NCI-H2227 (cell line): ENCODE results near the gene MAP3K10.
"Not testable (repeated sequence)": the region's sequence is repeated elsewhere in the genome, so short reads cannot be mapped to it uniquely, and the experiment has no call there.

Experiments used
- DNase-seq: peaks from one replicate; lab custom pipeline; 2025; ENCODE audit not compliant: unreplicated experiment; lab: John Stamatoyannopoulos, UW

Gene MAP3K10

DNA sequence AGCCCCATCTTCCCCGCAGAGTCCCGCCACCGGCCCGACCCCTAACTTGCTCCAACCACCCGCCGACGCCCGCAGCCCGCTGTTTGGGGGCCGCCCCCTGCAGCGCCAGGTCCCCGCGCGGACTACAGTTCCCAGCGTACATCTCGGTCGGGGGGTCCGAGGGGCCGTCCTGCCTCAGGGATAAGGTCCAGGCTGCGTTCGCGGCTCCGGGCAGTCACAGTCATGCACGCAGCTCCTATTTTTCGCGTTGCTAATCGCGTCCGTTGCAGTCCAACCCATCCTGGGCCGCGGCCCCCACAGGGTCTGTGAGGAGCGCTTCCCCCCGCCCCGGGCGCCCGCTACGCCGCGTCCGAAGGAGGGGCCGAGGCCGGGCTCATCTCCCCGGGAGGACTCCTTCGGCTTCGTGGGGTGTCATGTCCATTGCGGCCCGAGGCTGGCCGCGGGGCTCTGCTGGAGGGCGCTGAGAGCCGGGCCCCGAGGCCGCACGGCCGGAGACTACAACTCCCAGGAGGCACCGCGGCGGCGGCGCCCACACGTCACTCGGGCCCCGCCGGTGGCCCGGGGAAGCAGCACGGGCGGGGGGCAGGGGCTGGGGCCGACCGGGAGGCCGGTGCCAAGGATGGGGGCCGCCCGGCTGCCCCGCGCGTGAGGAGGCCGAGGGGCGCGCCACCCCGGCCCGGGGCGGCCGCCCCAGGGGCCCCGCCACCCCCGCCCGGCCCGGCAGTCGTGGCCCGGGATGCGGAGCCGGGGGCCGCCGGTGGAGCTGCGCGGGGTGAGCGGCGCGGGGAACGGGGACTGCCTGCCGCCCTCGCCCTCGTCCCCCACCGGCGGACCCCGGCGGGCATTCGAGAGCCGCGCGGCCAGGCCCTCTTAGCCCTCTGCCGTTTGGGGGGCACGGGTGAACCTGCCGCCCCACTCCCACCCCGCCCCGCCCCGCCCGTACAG lies at the start of gene MAP3K10:
Gene MAP3K10 (plus strand): TSS at position 536 of the 945 bp plus-strand sequence. CDS start 606 bp downstream, outside the sequence.
- peak; percentile 94 for DNase-seq

GRCh38 chr19:40141551-40141950 lies 49.7 kb upstream of the MAP3K10 start:
- no peak for DNase-seq

- DNase-seq, result no peak
These were observed 47.6 kb upstream of the MAP3K10 start for GRCh38 chr19:40143612-40144011.

- no peak for DNase-seq
These were observed 47.1 kb upstream of the MAP3K10 start for GRCh38 chr19:40144151-40144550.

- no peak for DNase-seq
These were observed 46.1 kb upstream of the MAP3K10 start for GRCh38 chr19:40144947-40145748.

- DNase-seq, result not testable (repeated sequence)
These were observed 45.5 kb upstream of the MAP3K10 start for GRCh38 chr19:40145749-40146029.

- DNase-seq, result no peak
These were observed 43.9 kb upstream of the MAP3K10 start for GRCh38 chr19:40147338-40147692.

- DNase-seq, result peak; percentile 79
These were observed 43.4 kb upstream of the MAP3K10 start for GRCh38 chr19:40147693-40148347.

DNA sequence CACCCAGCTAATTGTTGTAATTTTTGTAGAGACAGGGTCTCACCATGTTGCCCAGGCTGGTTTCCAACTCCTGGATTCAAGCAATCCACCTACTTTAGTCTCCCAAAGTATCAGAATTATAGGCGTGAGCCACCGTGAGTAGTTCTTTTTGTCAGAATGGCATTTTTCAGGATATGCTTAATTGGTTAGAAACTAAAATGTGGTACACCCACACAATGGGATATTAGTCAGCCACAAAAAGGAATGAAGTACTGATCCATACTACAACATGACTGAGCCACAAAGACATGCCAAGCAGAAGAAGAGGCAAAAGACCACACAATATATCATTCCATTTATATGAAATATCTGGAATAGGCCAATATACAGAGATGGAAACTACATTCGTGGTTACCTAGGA lies 41.7 kb upstream of the MAP3K10 start:
- no peak for DNase-seq

DNA sequence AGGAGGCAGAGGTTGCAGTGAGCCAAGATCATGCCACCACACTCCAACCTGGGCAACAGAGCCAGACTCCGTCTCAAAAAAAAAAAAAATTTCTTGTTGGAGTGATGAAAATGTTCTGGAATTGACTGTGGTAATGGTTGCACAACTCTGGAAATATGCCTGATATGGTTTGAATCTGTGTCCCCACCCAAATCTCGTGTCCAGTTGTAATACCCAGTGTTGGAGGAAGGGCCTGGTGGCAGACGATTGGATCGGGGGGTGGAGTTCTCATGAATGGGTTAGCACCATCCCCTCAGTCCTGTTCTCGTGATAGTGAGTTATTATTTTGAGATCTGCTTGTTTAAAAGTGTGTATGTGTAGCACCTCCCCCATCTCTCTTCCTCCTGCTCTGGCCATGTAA lies 41.1 kb upstream of the MAP3K10 start:
- DNase-seq, result no peak

DNA sequence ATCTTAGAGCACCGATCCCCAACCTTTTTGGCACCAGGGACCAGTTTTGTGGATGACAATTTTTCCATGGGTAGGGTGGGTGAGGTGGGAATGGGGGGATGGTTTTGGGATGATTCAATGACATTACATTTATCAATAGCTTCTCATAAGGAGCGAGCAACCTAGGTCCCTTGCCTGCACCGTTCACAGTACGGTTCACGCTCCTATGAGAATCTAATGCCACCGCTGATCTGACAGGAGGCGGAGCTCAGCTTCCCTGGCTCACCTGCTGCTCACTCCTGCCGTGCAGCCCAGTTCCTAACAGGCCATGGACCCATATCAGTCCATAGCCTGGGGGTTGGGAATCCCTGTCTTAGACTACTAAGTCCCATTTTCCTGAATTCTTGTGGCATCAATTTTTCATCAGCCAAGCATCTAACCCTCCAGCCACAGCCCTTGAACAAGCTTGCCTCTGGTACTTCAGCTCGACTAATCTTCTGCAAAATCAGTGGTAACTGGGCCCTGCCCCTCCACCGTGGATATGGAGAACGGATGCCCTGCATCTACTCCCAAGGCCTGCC lies 37.0 kb upstream of the MAP3K10 start:
- no peak for DNase-seq

- peak; percentile 42 for DNase-seq
These were observed 35.4 kb upstream of the MAP3K10 start for GRCh38 chr19:40155749-40156265.

- DNase-seq, result no peak
These were observed 34.2 kb upstream of the MAP3K10 start for GRCh38 chr19:40157059-40157458.

DNA sequence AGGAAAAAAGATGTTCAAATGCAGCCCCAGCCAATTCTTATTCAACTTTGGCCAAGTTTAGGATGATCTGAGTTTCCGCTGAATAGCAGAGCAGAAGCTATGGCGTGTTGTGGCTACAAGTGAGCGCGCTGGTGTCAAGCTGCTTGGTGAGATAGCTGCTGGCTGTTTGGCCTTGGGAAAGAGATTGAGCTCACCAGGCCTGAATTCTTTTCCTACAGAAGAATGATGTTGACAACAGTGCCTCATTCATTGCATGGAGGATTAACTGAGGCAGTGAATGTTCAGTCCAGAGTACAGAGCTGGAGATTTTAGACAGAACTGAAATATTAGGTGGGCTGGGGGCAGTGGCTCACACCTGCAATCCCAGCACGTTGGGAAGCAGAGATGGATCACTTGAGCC lies 31.5 kb upstream of the MAP3K10 start:
- DNase-seq, result no peak

DNA sequence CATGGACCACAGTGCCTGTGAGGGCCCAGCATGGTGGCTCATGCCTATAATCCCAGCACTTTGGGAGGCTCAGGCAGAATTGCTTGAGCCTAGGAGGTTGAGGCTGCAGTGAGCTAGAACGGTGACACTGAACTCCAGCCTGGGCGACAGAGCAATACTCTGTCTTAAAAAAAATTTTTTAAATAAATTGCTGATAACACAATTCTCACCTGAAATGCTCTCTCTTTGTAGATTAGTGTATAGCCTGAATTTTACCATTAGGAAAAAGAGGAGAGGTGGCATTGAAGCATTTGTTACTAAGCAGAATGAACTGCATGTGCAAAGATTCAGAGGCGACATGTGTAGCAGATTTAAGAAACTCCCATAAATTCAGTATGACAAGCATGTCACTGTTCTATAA lies 29.1 kb upstream of the MAP3K10 start:
- DNase-seq, result no peak

DNA sequence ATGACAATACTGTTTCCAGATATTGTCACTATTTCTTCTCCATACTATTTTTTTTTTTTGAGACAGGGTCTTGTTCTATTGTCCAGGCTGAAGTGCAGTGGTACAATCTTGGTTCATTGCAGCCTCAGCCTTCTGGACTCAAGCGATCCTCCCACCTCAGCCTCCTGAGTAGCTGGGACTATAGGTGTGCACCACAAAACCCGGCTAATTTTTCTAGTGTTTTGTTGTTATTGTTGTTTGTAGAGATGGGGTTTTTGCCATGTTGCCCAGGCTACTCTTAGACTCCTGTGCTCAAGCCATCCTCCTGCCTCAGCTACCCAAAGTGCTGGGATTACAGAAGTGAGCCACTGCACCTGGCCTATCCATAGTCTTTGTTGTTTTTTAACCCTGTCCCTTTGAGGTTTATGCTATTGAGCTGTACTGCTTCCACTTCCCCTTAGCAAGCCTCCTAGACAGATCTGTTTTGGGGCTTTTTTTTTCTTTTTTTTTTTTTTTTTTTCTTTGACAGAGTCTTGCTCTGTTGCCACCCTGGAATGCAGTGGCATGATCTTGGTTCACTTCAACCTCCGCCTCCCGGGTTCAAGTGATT lies 27.6 kb upstream of the MAP3K10 start:
- DNase-seq, result no peak

GRCh38 chr19:40165362-40165937 lies 25.8 kb upstream of the MAP3K10 start:
- DNase-seq, result peak; percentile 84

- not testable (repeated sequence) for DNase-seq
These were observed 21.5 kb upstream of the MAP3K10 start for GRCh38 chr19:40169482-40170302.

GRCh38 chr19:40170303-40170989 lies 20.8 kb upstream of the MAP3K10 start:
- not testable (repeated sequence) for DNase-seq
